ENCODE data around the gene EXOC4.
"Not testable (repeated sequence)": the region's sequence is repeated elsewhere in the genome, so short reads cannot be mapped to it uniquely, and the experiment has no call there.

The EXOC4 gene

DNA sequence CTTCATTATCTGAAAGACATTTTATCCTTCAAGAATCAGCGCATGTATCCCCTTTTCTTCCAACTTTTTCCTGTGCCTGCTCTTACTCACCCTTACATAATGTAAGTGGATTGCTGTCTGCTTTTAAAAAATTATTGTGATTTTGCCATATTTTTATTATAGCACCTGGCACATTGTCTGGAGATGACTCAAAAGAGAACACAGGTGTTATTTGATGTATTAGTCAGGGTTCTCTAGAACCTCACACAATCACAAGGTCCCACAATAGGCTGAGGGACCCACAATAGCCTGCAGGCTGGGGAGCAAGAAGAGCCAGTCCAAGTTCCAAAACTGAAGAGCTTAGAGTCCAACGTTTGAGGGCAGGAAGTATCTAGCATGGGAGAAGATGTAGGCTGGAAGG, 390.0 kb downstream of the EXOC4 start:
- Histone ChIP-seq H3K9me3 (ENCODE audit: low read length) (peaks cover 8% of the 10 kb centered on the region), H3K4me3 (ENCODE audit: low read length) (no peak overlapping the region), H2AFZ (ENCODE audit: low read depth, low read length) (no peak overlapping the region), H3K36me3 (ENCODE audit: insufficient read depth, low read length) (no peaks in the 10 kb centered on the region), H3K27me3 (ENCODE audit: insufficient read depth, low read length) (no peaks in the 10 kb centered on the region), H3K4me1 (ENCODE audit: insufficient read depth, low read length) (no peaks in the 10 kb centered on the region)

- H2AFZ ChIP-seq (ENCODE audit: low read depth, low read length); H3K27me3 ChIP-seq (ENCODE audit: insufficient read depth, low read length); H3K4me3 ChIP-seq (ENCODE audit: low read length); H3K9me3 ChIP-seq (ENCODE audit: low read length); H3K36me3 ChIP-seq (ENCODE audit: insufficient read depth, low read length); H3K4me1 ChIP-seq (ENCODE audit: insufficient read depth, low read length): not testable (repeated sequence)
These were observed 390.8 kb downstream of the EXOC4 start for GRCh38 chr7:133643652-133644051.

- Histone ChIP-seq H2AFZ (ENCODE audit: low read depth, low read length) (no peak overlapping the region), H3K36me3 (ENCODE audit: insufficient read depth, low read length) (no peaks in the 10 kb centered on the region), H3K4me3 (ENCODE audit: low read length) (no peak overlapping the region), H3K9me3 (ENCODE audit: low read length) (peaks cover 8% of the 10 kb centered on the region), H3K27me3 (ENCODE audit: insufficient read depth, low read length) (no peaks in the 10 kb centered on the region), H3K4me1 (ENCODE audit: insufficient read depth, low read length) (peaks cover 12% of the 10 kb centered on the region)
These were observed 393.1 kb downstream of the EXOC4 start for GRCh38 chr7:133645884-133646391.

GRCh38 chr7:133646472-133647315, 393.8 kb downstream of the EXOC4 start:
- no peaks in the 10 kb centered on the region for H3K36me3 ChIP-seq (ENCODE audit: insufficient read depth, low read length)
- no peak overlapping the region for H2AFZ ChIP-seq (ENCODE audit: low read depth, low read length)
- peaks cover 8% of the 10 kb centered on the region for H3K9me3 ChIP-seq (ENCODE audit: low read length)
- H3K4me1 ChIP-seq (ENCODE audit: insufficient read depth, low read length), result peaks cover 20% of the 10 kb centered on the region
- no peak overlapping the region for H3K4me3 ChIP-seq (ENCODE audit: low read length)
- no peaks in the 10 kb centered on the region for H3K27me3 ChIP-seq (ENCODE audit: insufficient read depth, low read length)

DNA sequence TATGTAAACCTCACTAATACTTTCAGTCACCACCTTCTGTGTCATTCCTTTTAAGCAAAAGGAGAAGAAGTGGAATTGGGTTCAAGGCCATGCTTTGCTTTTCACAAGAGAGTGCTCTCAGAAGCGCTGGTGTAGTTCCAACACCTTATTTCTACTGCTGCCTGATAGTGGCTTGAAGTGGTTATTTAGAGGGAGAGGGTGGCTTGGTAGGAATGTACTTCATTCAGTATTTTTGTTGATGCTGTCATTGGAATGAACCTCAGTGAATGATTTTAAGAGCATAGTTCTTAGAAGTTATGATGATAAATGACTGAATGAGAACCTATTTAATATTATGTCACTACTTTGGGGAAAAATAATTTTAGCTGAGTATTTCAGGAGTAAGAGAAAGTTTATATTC, 396.7 kb downstream of the EXOC4 start:
- H3K27me3 ChIP-seq (ENCODE audit: insufficient read depth, low read length), result no peaks in the 10 kb centered on the region
- no peak overlapping the region for H2AFZ ChIP-seq (ENCODE audit: low read depth, low read length)
- peaks cover 1% of the 10 kb centered on the region for H3K9me3 ChIP-seq (ENCODE audit: low read length)
- no peak overlapping the region for H3K4me3 ChIP-seq (ENCODE audit: low read length)
- peaks cover 44% of the 10 kb centered on the region for H3K4me1 ChIP-seq (ENCODE audit: insufficient read depth, low read length)
- H3K36me3 ChIP-seq (ENCODE audit: insufficient read depth, low read length), result no peaks in the 10 kb centered on the region

DNA sequence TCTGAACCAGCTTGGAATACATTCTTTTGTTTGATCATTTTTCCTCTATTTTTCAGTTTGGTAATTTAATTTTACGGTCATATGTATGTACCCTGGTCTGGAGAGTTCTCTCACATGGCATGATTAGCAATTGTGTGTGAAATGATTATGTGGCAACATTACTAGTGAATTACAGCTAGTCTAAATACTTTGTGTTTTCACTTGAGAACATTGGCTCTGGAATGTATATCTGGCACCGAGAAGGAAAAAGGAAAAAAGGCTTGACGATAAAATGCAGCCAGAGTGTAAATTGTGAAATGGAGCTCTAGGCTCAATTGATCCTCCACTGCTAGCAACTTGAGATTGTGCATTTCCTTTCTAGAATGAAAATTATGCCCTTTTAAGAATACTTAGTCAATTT, 397.2 kb downstream of the EXOC4 start:
- Histone ChIP-seq H2AFZ (ENCODE audit: low read depth, low read length) (no peak overlapping the region), H3K9me3 (ENCODE audit: low read length) (no peaks in the 10 kb centered on the region), H3K4me3 (ENCODE audit: low read length) (no peak overlapping the region), H3K4me1 (ENCODE audit: insufficient read depth, low read length) (peaks cover 44% of the 10 kb centered on the region), H3K27me3 (ENCODE audit: insufficient read depth, low read length) (no peaks in the 10 kb centered on the region), H3K36me3 (ENCODE audit: insufficient read depth, low read length) (no peaks in the 10 kb centered on the region)

GRCh38 chr7:133650487-133651300, 397.8 kb downstream of the EXOC4 start:
- Histone ChIP-seq H3K36me3 (ENCODE audit: insufficient read depth, low read length) (no peaks in the 10 kb centered on the region), H2AFZ (ENCODE audit: low read depth, low read length) (no peak overlapping the region), H3K27me3 (ENCODE audit: insufficient read depth, low read length) (no peaks in the 10 kb centered on the region), H3K9me3 (ENCODE audit: low read length) (no peaks in the 10 kb centered on the region), H3K4me3 (ENCODE audit: low read length) (no peak overlapping the region), H3K4me1 (ENCODE audit: insufficient read depth, low read length) (peaks cover 44% of the 10 kb centered on the region)

- Histone ChIP-seq H3K4me1 (ENCODE audit: insufficient read depth, low read length) (peaks cover 44% of the 10 kb centered on the region), H3K36me3 (ENCODE audit: insufficient read depth, low read length) (no peaks in the 10 kb centered on the region), H3K27me3 (ENCODE audit: insufficient read depth, low read length) (no peaks in the 10 kb centered on the region), H2AFZ (ENCODE audit: low read depth, low read length) (no peak overlapping the region), H3K9me3 (ENCODE audit: low read length) (no peaks in the 10 kb centered on the region), H3K4me3 (ENCODE audit: low read length) (no peak overlapping the region)
These were observed 399.7 kb downstream of the EXOC4 start for GRCh38 chr7:133652547-133652946.

- Histone ChIP-seq H3K4me1 (ENCODE audit: insufficient read depth, low read length) (peaks cover 44% of the 10 kb centered on the region), H3K4me3 (ENCODE audit: low read length) (no peak overlapping the region), H3K9me3 (ENCODE audit: low read length) (no peaks in the 10 kb centered on the region), H3K27me3 (ENCODE audit: insufficient read depth, low read length) (no peaks in the 10 kb centered on the region), H3K36me3 (ENCODE audit: insufficient read depth, low read length) (no peaks in the 10 kb centered on the region), H2AFZ (ENCODE audit: low read depth, low read length) (no peak overlapping the region)
These were observed 401.7 kb downstream of the EXOC4 start for GRCh38 chr7:133654547-133654946.

DNA sequence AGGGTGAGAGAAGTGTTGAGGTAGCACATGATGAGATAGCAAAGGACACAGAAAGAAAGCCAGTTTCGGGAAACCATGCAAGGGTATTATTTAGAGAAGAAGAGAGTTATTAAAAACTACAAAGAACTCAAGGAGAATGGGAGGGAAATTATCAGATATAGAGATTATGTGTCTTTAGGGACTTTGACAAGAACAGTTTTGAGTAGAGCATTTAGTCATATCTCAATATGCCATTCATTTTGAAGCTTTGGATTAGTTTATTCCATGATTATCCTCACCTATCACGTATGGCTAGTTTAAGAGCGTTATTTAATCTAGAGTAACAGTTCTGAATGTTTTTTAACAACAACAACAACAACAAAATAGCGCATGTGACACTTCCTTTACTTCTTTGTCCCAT, 409.4 kb downstream of the EXOC4 start:
- no peak overlapping the region for H3K4me3 ChIP-seq (ENCODE audit: low read length)
- no peak overlapping the region for H2AFZ ChIP-seq (ENCODE audit: low read depth, low read length)
- H3K9me3 ChIP-seq (ENCODE audit: low read length), result no peaks in the 10 kb centered on the region
- H3K27me3 ChIP-seq (ENCODE audit: insufficient read depth, low read length), result no peaks in the 10 kb centered on the region
- H3K36me3 ChIP-seq (ENCODE audit: insufficient read depth, low read length), result no peaks in the 10 kb centered on the region
- no peaks in the 10 kb centered on the region for H3K4me1 ChIP-seq (ENCODE audit: insufficient read depth, low read length)

- Histone ChIP-seq H2AFZ (ENCODE audit: low read depth, low read length) (no peak overlapping the region), H3K4me1 (ENCODE audit: insufficient read depth, low read length) (no peaks in the 10 kb centered on the region), H3K36me3 (ENCODE audit: insufficient read depth, low read length) (no peaks in the 10 kb centered on the region), H3K9me3 (ENCODE audit: low read length) (no peaks in the 10 kb centered on the region), H3K27me3 (ENCODE audit: insufficient read depth, low read length) (no peaks in the 10 kb centered on the region), H3K4me3 (ENCODE audit: low read length) (no peak overlapping the region)
These were observed 410.0 kb downstream of the EXOC4 start for GRCh38 chr7:133662830-133663229.

DNA sequence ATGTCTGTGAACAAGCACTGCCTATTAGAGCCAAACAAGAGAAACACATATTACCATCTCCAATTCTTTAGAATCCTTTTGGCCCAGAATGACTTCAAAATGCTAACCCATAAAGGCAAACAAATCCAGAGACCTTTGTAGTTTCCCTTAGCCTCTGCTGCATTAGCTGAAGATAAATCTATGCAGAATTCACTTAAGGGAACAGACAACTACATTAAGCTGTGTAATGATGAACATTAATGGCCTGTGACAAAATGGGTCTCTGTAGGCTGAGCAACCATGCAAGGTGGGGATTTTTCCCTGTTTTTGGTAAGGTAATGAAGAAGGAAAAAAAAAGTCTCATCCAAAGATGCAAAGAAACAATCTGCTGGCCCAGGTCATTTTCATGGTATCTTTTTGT, 411.6 kb downstream of the EXOC4 start:
- Histone ChIP-seq H2AFZ (ENCODE audit: low read depth, low read length) (no peak overlapping the region), H3K27me3 (ENCODE audit: insufficient read depth, low read length) (no peaks in the 10 kb centered on the region), H3K9me3 (ENCODE audit: low read length) (no peaks in the 10 kb centered on the region), H3K4me1 (ENCODE audit: insufficient read depth, low read length) (no peaks in the 10 kb centered on the region), H3K36me3 (ENCODE audit: insufficient read depth, low read length) (no peaks in the 10 kb centered on the region), H3K4me3 (ENCODE audit: low read length) (no peak overlapping the region)

DNA sequence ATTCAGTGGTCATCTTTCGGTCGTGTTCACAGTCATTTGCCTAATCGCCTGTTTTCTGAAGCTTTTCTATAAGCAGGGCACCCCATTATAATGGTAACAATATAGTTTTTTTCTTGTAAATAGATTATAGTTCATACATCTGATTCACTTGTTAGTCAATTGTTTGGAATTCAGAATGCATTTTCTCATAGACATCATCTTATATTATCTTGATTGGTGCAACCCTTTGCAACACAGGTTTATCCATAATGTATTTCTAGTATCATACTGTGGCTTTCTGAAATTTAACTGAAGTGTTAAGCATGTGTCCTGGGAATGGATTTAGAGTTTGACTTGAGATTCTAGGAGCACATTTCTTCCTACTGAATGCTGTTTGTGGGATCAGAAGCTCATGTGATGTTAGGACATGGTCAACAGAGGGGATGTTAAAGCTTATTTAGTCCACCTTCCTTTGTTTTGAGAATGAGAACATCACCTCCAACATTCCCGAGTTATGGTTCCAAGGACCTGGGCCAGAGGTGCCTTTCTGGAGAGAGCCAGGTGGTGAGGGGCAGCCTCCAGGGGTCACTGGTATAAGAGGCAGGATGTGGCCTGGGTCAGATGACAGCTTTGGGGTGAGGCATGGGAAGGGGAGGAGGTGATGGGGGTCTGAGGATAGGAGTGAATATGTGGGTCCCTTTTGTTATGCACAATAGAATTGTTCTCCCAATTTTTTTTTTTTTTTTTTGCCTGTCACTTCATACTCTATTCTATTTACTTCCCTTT, 415.6 kb downstream of the EXOC4 start:
- Histone ChIP-seq H3K4me1 (ENCODE audit: insufficient read depth, low read length) (peaks cover 1% of the 10 kb centered on the region), H2AFZ (ENCODE audit: low read depth, low read length) (no peak overlapping the region), H3K9me3 (ENCODE audit: low read length) (no peaks in the 10 kb centered on the region), H3K27me3 (ENCODE audit: insufficient read depth, low read length) (no peaks in the 10 kb centered on the region), H3K4me3 (ENCODE audit: low read length) (no peak overlapping the region), H3K36me3 (ENCODE audit: insufficient read depth, low read length) (no peaks in the 10 kb centered on the region)
